ENCODE data around the gene ADK. TPM values are rescaled to one million over a fixed set of nuclear protein-coding genes. Genes with fewer than 3 reads are reported as not detected.
A peak's percentile ranks its signal among the peaks of the same experiment; 100 is the strongest.

The ADK gene
- total RNA-seq, 2 experiments from 2014 or later: 26.4 to 31.1 TPM

DNA sequence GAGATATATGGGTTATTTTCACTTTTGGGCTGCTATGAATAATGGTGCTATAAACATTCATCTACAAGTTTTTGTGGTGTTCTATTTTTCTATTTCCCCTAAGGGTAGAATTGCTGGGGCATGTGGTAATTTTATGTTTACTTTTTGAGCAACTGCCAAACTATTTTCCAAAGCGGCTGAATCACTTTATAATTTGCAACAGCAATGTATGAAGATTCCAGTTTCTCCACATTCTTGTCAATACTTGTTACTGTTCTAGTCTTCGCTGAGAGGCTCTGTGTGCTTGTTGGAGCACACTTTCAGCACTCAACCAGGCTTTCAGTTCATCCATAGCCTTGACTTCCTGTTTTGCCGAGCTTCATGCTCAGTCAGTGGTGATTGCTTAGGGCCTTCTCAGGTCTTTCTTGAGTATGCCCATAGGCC is 39.0 kb downstream of the ADK start:
- ChIA-PET POLR2A (interaction anchor here (0.5 to 2.5 kb wide), 9 partner anchors 8 to 324 kb away, joined by 3 to 17 read pairs (median 3); partner anchors contain the start of genes ADK and AP3M1), CTCF (ENCODE audit: unreplicated experiment) (interaction anchor here (1.6 kb wide), 1 partner anchor 9 kb away, joined by 4 read pairs; no protein-coding TSS in a partner anchor)
- Histone ChIP-seq H3K36me3 (ENCODE audit: insufficient read depth, low read length) (no peaks in the 10 kb centered on the region; the same call in 1 of the 2 replicates), H4K20me1 (ENCODE audit: insufficient read depth, low read length) (no peaks in the 10 kb centered on the region; the same call in 1 of the 2 replicates), H3K4me2 (ENCODE audit: low read length) (peak overlapping the region; percentile 62), H2AFZ (ENCODE audit: low read length) (peak overlapping the region; percentile 19; the same call in 1 of the 2 replicates), H3K9me3 (ENCODE audit: low read length) (no peaks in the 10 kb centered on the region; the same call in 1 of the 2 replicates), H3K27ac (ENCODE audit: low read depth, low read length, poor library complexity, severe bottlenecking) (peak overlapping the region; percentile 48), H3K4me1 (ENCODE audit: insufficient read depth, low read length, poor library complexity, severe bottlenecking) (peaks cover 23% of the 10 kb centered on the region), H3K79me2 (ENCODE audit: insufficient read depth, low read depth, low read length) (peaks cover 64% of the 10 kb centered on the region), H3K9me2 (ENCODE audit: insufficient read depth, low read length) (no peaks in the 10 kb centered on the region), H3K4me3 (ENCODE audit: low read depth, low read length, poor library complexity, severe bottlenecking) (peak overlapping the region; percentile 50)
- no TSS peak for BruUV-seq (replicated peaks)
- no peak for TF ChIP-seq EZH2phosphoT487 (IDR thresholded peaks at IDR 0.05; ENCODE audit: borderline replicate concordance, low read depth, low read length)
- TF ChIP-seq, protein P1, sequence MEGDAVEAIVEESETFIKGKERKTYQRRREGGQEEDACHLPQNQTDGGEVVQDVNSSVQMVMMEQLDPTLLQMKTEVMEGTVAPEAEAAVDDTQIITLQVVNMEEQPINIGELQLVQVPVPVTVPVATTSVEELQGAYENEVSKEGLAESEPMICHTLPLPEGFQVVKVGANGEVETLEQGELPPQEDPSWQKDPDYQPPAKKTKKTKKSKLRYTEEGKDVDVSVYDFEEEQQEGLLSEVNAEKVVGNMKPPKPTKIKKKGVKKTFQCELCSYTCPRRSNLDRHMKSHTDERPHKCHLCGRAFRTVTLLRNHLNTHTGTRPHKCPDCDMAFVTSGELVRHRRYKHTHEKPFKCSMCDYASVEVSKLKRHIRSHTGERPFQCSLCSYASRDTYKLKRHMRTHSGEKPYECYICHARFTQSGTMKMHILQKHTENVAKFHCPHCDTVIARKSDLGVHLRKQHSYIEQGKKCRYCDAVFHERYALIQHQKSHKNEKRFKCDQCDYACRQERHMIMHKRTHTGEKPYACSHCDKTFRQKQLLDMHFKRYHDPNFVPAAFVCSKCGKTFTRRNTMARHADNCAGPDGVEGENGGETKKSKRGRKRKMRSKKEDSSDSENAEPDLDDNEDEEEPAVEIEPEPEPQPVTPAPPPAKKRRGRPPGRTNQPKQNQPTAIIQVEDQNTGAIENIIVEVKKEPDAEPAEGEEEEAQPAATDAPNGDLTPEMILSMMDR (conservative IDR thresholded peaks at IDR 0.05; ENCODE audit: low read length): no peak
- intact Hi-C loops (cut with micrococcal nuclease; ENCODE audit: unreplicated experiment): no loop called here
- DNase-seq (ENCODE audit: low spot score): peak; percentile 78

- no peaks in the 10 kb centered on the region for H3K9me2 ChIP-seq (ENCODE audit: insufficient read depth, low read length)
- H3K9me3 ChIP-seq (ENCODE audit: low read length): no peaks in the 10 kb centered on the region; the same call in 1 of the 2 replicates
- DNase-seq (ENCODE audit: low spot score): no peak
- intact Hi-C loops (cut with micrococcal nuclease; ENCODE audit: unreplicated experiment): no loop called here
- peaks cover 23% of the 10 kb centered on the region for H3K4me1 ChIP-seq (ENCODE audit: insufficient read depth, low read length, poor library complexity, severe bottlenecking)
- CTCF ChIA-PET (ENCODE audit: unreplicated experiment): interaction anchor here (1.6 kb wide), 1 partner anchor 9 kb away, joined by 4 read pairs; no protein-coding TSS in a partner anchor
- peak overlapping the region; percentile 50 for H3K4me3 ChIP-seq (ENCODE audit: low read depth, low read length, poor library complexity, severe bottlenecking)
- no peaks in the 10 kb centered on the region; the same call in 1 of the 2 replicates for H4K20me1 ChIP-seq (ENCODE audit: insufficient read depth, low read length)
- no peak for TF ChIP-seq EZH2phosphoT487 (IDR thresholded peaks at IDR 0.05; ENCODE audit: borderline replicate concordance, low read depth, low read length)
- TF ChIP-seq, protein P1 (conservative IDR thresholded peaks at IDR 0.05; ENCODE audit: low read length): no peak
- H3K4me2 ChIP-seq (ENCODE audit: low read length): peak overlapping the region; percentile 62
- no peaks in the 10 kb centered on the region; the same call in 1 of the 2 replicates for H3K36me3 ChIP-seq (ENCODE audit: insufficient read depth, low read length)
- peak overlapping the region; percentile 19; the same call in 1 of the 2 replicates for H2AFZ ChIP-seq (ENCODE audit: low read length)
- peaks cover 68% of the 10 kb centered on the region for H3K79me2 ChIP-seq (ENCODE audit: insufficient read depth, low read depth, low read length)
- H3K27ac ChIP-seq (ENCODE audit: low read depth, low read length, poor library complexity, severe bottlenecking): peak overlapping the region; percentile 48
- BruUV-seq (replicated peaks): no TSS peak
- POLR2A ChIA-PET: interaction anchor here (0.6 to 2.5 kb wide), 7 partner anchors 8 to 460 kb away, joined by 3 to 17 read pairs (median 3); no protein-coding TSS in a partner anchor
These were observed 39.5 kb downstream of the ADK start for GRCh38 chr10:74190494-74190893.

- peaks cover 62% of the 10 kb centered on the region for H3K79me2 ChIP-seq (ENCODE audit: insufficient read depth, low read depth, low read length)
- H3K4me2 ChIP-seq (ENCODE audit: low read length): no peak overlapping the region
- intact Hi-C loops (cut with micrococcal nuclease; ENCODE audit: unreplicated experiment): no loop called here
- TF ChIP-seq EZH2phosphoT487 (IDR thresholded peaks at IDR 0.05; ENCODE audit: borderline replicate concordance, low read depth, low read length): no peak
- TF ChIP-seq, protein P1 (conservative IDR thresholded peaks at IDR 0.05; ENCODE audit: low read length): no peak
- H4K20me1 ChIP-seq (ENCODE audit: insufficient read depth, low read length): no peaks in the 10 kb centered on the region; the same call in 1 of the 2 replicates
- no peaks in the 10 kb centered on the region; the same call in 1 of the 2 replicates for H3K36me3 ChIP-seq (ENCODE audit: insufficient read depth, low read length)
- no peaks in the 10 kb centered on the region; the same call in 1 of the 2 replicates for H3K9me3 ChIP-seq (ENCODE audit: low read length)
- no TSS peak for BruUV-seq (replicated peaks)
- H3K9me2 ChIP-seq (ENCODE audit: insufficient read depth, low read length): no peaks in the 10 kb centered on the region
- H3K4me1 ChIP-seq (ENCODE audit: insufficient read depth, low read length, poor library complexity, severe bottlenecking): peaks cover 16% of the 10 kb centered on the region
- CTCF ChIA-PET (ENCODE audit: unreplicated experiment): no interaction called here
- H2AFZ ChIP-seq (ENCODE audit: low read length): no peak overlapping the region
- no peak overlapping the region for H3K27ac ChIP-seq (ENCODE audit: low read depth, low read length, poor library complexity, severe bottlenecking)
- no peak for DNase-seq (ENCODE audit: low spot score)
- no peak overlapping the region for H3K4me3 ChIP-seq (ENCODE audit: low read depth, low read length, poor library complexity, severe bottlenecking)
- POLR2A ChIA-PET: interaction anchor here (0.6 kb wide), 1 partner anchor 167 kb away, joined by 5 read pairs; no protein-coding TSS in a partner anchor
These were observed 43.5 kb downstream of the ADK start for GRCh38 chr10:74194545-74194944.

All from OCI-LY7 (cell line).